Choroid plexus epithelial cell (primary cell): Measurements from ENCODE around the gene ABTB2.
A peak's percentile ranks its signal among the peaks of the same experiment; 100 is the strongest.

Experiments used
- DNase-seq: peaks from one replicate; pipeline ENCODE4 v3.0.0-alpha.2; 2010; ENCODE audit warnings: low read depth
- H3K4me3 ChIP-seq: 2 replicates; pipeline ENCODE4 v1.5.1; 2011; ENCODE audit warnings: low read depth, mild to moderate bottlenecking, control low read depth, low read length, moderate library complexity
- TF ChIP-seq, protein P1 (sequence below): conservative IDR thresholded peaks from 2 replicates; pipeline ENCODE4 v1.5.1; 2011; ENCODE audit warnings: low read depth, mild to moderate bottlenecking, control low read depth, inconsistent platforms, low read length, moderate library complexity

The ABTB2 gene

DNA sequence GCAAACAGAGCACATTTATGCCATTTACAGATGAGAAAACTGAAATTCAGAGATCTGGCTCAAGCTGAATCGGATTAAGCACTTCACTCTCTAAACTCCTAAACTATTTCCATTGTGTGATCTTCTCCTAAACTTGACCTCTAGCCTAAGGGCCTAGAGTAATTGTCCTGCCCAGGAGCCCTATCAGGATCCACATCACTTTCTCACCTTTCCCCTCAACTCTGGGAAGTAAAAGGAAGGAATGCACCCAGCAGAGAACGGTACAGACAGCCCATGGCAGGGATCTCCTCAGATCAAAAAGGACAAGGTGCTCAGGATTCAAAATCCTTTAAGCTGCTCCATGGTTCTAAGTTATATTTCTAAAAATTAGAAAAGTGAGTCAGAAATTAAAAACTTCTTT is 102.7 kb downstream of the ABTB2 start:
- no peak for DNase-seq
- TF ChIP-seq, protein P1, sequence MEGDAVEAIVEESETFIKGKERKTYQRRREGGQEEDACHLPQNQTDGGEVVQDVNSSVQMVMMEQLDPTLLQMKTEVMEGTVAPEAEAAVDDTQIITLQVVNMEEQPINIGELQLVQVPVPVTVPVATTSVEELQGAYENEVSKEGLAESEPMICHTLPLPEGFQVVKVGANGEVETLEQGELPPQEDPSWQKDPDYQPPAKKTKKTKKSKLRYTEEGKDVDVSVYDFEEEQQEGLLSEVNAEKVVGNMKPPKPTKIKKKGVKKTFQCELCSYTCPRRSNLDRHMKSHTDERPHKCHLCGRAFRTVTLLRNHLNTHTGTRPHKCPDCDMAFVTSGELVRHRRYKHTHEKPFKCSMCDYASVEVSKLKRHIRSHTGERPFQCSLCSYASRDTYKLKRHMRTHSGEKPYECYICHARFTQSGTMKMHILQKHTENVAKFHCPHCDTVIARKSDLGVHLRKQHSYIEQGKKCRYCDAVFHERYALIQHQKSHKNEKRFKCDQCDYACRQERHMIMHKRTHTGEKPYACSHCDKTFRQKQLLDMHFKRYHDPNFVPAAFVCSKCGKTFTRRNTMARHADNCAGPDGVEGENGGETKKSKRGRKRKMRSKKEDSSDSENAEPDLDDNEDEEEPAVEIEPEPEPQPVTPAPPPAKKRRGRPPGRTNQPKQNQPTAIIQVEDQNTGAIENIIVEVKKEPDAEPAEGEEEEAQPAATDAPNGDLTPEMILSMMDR: no peak
- no peak overlapping the region for H3K4me3 ChIP-seq

DNA sequence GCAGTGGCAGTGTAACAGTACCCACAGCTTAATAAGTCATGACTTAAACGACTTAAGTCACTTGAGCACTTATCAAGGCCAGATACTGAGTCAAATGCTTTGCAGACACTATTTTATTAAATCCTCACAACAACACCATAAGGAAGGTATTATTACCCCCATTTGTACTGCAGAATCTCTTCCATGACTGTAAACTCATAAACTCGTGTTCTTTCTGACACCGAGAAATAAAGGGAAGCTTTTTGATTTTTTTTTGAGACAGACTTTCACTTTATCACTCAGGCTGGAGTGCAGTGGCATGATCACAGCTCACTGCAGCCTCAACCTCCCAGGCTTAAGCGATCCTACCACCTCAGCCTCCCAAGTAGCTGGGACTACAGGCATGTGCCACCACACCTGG is 103.8 kb downstream of the ABTB2 start:
- TF ChIP-seq, protein P1: no peak
- DNase-seq: no peak
- H3K4me3 ChIP-seq: no peak overlapping the region

DNA sequence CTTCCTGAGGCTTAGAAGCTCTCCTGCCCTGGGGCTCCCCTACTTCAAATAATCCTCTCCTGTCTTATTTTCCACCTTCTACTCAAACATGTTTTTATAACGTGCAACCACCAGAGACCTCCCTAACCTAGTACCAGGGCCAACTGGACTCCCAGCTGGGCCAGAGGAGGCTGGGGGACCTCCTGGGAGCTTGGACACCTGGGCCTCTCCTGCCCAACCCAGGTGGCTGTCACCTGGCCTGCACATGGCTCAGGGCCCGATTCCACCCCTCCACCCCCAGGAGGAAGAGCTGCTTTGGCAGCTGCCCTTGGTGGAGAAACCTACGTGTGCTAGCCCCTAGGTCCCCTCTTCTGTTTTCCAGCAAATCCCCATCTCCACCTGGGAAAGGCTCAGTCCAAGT is 105.2 kb downstream of the ABTB2 start:
- no peak overlapping the region for H3K4me3 ChIP-seq

DNA sequence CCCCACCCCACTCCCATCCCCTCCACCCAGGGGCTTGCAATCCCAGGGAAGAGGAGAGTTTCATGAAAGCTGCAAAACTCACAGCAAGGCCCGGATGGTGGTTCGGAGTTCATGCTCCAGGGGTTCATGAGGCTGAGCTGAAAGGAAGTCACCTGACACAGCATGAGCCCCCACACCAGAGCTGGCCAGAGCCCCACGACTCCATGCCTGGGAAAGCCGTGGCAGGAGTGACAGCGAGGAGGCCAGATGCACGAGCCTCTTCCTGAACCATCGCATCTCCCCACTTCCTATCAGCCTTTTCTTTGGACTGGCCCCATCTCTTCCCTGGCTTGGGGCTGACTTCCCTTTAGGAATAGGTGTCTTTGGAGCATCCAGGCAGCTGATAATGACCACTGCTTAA is 105.8 kb downstream of the ABTB2 start:
- DNase-seq: no peak
- TF ChIP-seq, protein P1: no peak
- H3K4me3 ChIP-seq: no peak overlapping the region

More for the DNA sequence above, 105.2 kb downstream of the ABTB2 start:
- TF ChIP-seq, protein P1: no peak
- no peak for DNase-seq

DNA sequence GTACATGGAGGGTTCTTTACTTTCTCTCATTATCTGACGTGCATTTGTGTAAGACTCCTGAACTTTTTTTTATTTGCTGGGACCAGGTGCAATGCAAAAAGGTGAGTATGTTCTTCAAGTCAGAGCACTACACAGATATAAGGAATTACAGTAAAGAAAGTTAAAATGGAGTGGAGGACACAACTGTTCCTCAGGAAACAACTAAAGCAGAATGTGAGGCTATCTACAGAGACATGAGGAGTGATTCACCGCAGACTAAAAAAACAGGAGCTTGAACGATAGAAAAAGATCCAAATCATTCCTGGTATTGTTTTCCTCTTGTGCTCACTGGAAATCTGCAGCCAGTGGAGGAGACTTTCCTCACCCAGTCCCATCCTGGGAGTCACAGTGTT is 106.2 kb downstream of the ABTB2 start:
- TF ChIP-seq, protein P1: no peak
- H3K4me3 ChIP-seq: peak overlapping the region; percentile 59
- peak; percentile 47 for DNase-seq

DNA sequence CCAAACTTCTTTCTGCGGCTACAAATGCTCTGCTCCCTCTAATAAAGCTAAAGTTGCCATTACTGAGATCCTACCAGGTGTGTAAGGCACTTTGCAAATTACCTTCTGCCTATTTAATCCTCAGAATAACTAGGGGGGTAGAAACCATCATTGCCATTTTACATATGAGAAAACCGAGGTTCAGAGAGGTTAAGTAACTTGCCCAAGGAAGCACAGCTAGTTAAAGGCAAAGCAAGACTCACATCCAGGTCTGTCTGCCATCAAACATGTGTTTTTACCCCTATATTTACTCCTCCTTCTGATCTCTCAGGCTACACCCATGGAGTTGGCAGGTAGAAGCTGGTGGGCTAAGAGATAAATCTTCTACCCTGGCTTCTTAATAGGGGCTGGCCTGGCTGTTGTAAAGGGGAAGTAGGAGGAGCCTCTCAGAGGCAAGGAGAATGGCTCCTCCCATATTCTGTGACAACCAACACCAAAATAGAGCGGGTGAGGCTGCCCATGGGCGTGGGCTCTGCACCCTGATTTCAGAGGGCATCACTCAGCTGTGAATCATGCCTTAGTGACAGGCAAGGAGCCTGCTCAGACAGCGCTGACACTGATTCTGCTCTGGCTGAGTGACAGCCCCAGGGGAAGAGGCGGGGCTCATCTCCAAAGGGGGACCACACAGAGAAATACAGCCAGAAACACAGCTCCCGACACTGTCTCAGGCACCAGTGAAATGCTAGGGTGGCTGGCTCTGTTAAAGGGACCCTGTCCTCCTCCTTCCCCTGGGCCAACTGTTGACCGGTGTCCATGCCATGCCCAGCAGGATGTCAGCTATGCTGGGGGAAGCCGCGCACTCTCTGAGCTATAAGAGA is 106.8 kb downstream of the ABTB2 start:
- DNase-seq: peak; percentile 28
- H3K4me3 ChIP-seq: peak overlapping the region; percentile 59
- TF ChIP-seq, protein P1: no peak

DNA sequence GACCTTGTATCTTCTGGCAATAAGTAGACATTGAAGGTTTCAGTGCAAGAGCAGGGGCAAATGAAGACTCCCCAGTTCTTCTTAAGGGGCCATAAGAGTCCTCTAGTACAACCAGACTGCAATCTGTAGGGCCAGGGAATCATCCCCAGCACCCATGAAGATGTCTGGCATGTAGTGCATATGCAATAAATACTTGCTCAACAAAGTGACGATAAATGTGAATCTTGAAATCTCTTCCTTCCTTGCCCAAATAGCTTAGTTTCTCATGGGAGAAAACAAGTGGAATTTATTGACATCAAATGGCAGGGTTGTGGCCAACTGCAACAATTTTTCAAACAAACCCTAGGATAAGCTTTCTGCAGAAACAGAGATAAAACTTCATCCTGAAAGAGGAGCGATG is 107.6 kb downstream of the ABTB2 start:
- TF ChIP-seq, protein P1: no peak
- no peak for DNase-seq
- no peak overlapping the region for H3K4me3 ChIP-seq
